Tibial nerve (tissue), 4 donors: ENCODE data around the gene CCNQ.

Source experiments
- CTCF ChIP-seq, 5 experiments: fragments of 200-600 bp in 3 of 5; fragments of 450-650 bp in 2 of 5; sonication (generic) in 3 of 5; IDR thresholded peaks; one replicate each; pipeline ENCODE4 v1.5.1; 2016 to 2019; ENCODE audit warnings: antibody characterized with exemption in 5 of 5, mild to moderate bottlenecking in 3 of 5, moderate library complexity in 2 of 5
- EP300 ChIP-seq, 2 donors: sonication (generic); formaldehyde crosslinking; IDR thresholded peaks; one replicate each; pipeline ENCODE4 v1.6.1; 2017; ENCODE audit warnings: antibody characterized with exemption in 2 of 2, mild to moderate bottlenecking in 1 of 2
- POLR2A ChIP-seq, 2 donors: fragments of 450-650 bp; IDR thresholded peaks; one replicate each; pipeline ENCODE4 v1.6.1; 2017; ENCODE audit warnings: antibody characterized with exemption in 2 of 2, mild to moderate bottlenecking in 2 of 2, moderate library complexity in 2 of 2

- TF ChIP-seq CTCF (IDR thresholded peaks at IDR 0.05) = no peak
- TF ChIP-seq POLR2A (IDR thresholded peaks at IDR 0.05) = no peak
- no peak for TF ChIP-seq EP300 (IDR thresholded peaks at IDR 0.05)
Observed at GRCh38 chrX:153587342-153587741, 11.6 kb downstream of the CCNQ start.
